Measurements from ENCODE around the gene LDHD. TPM values are rescaled to one million over a fixed set of nuclear protein-coding genes. Genes with fewer than 3 reads are reported as not detected.
"Not testable (repeated sequence)": the region's sequence is repeated elsewhere in the genome, so short reads cannot be mapped to it uniquely, and the experiment has no call there.

Gene LDHD
- total RNA-seq, 1 donor = 0.86 TPM

GRCh38 chr16:75143941-75144340 is 27.4 kb upstream of the LDHD start:
- H3K4me3 ChIP-seq (ENCODE audit: low read depth, low read length) = no peak overlapping the region
- no peak for DNase-seq (ENCODE audit: low read depth)
- TF ChIP-seq CTCF (IDR thresholded peaks at IDR 0.05; ENCODE audit: insufficient read depth, low read depth, low read length) = no peak

GRCh38 chr16:75139498-75139897 is 22.9 kb upstream of the LDHD start:
- no peak for TF ChIP-seq CTCF (IDR thresholded peaks at IDR 0.05; ENCODE audit: insufficient read depth, low read depth, low read length)
- DNase-seq (ENCODE audit: low read depth) = no peak
- no peak overlapping the region for H3K4me3 ChIP-seq (ENCODE audit: low read depth, low read length)

GRCh38 chr16:75138636-75139035 is 22.1 kb upstream of the LDHD start:
- H3K4me3 ChIP-seq (ENCODE audit: low read depth, low read length) = no peak overlapping the region
- no peak for TF ChIP-seq CTCF (IDR thresholded peaks at IDR 0.05; ENCODE audit: insufficient read depth, low read depth, low read length)
- no peak for DNase-seq (ENCODE audit: low read depth)

GRCh38 chr16:75138233-75138632 is 21.7 kb upstream of the LDHD start:
- TF ChIP-seq CTCF (IDR thresholded peaks at IDR 0.05; ENCODE audit: insufficient read depth, low read depth, low read length) = no peak
- H3K4me3 ChIP-seq (ENCODE audit: low read depth, low read length) = no peak overlapping the region
- DNase-seq (ENCODE audit: low read depth) = no peak

- no peak for DNase-seq (ENCODE audit: low read depth)
- H3K4me3 ChIP-seq (ENCODE audit: low read depth, low read length) = no peak overlapping the region
- TF ChIP-seq CTCF (IDR thresholded peaks at IDR 0.05; ENCODE audit: insufficient read depth, low read depth, low read length) = no peak
These were observed 14.5 kb upstream of the LDHD start for GRCh38 chr16:75131081-75131480.

GRCh38 chr16:75130150-75130771 is 13.7 kb upstream of the LDHD start:
- TF ChIP-seq CTCF (IDR thresholded peaks at IDR 0.05; ENCODE audit: insufficient read depth, low read depth, low read length) = no peak
- no peak for DNase-seq (ENCODE audit: low read depth)
- H3K4me3 ChIP-seq (ENCODE audit: low read depth, low read length) = no peak overlapping the region

GRCh38 chr16:75129421-75130149 is 13.0 kb upstream of the LDHD start:
- H3K4me3 ChIP-seq (ENCODE audit: low read depth, low read length); DNase-seq (ENCODE audit: low read depth): not testable (repeated sequence)
